ENCODE results near the gene MUC5B. TPM values are rescaled to one million over a fixed set of nuclear protein-coding genes. Genes with fewer than 3 reads are reported as not detected.

The MUC5B gene
- total and polyA plus RNA-seq, 2 of the 13 experiments (the other 11 are each of a cell fraction or from before 2014, with no cell fraction given) = 0.01 TPM; not detected in 1

GRCh38 chr11:1198561-1199240, 24.2 kb upstream of the MUC5B start:
- 55% methylated on average over 7 of the region's 26 CpGs for WGBS (ENCODE audit: low lambda C conversion rate)
- no TSS peak for BruUV-seq (replicated peaks)

More at GRCh38 chr11:1198561-1199240, 24.2 kb upstream of the MUC5B start:
- Histone ChIP-seq H3K9me3 (ENCODE audit: low read length) (no peaks in the 10 kb centered on the region), H3K79me2 (ENCODE audit: insufficient read depth, low read length) (no peaks in the 10 kb centered on the region), H3K36me3 (replicated peaks in 1 of 2; ENCODE audit: control insufficient read depth in 1 of 2, insufficient read depth in 2 of 2, low read length in 2 of 2) (no peaks in the 10 kb centered on the region), H3K27me3 (ENCODE audit: control insufficient read depth in 1 of 2, insufficient read depth in 2 of 2, low read length in 2 of 2) (peaks cover 28 to 71% of the 10 kb centered on the region in 2 experiments), H3K4me2 (ENCODE audit: low read depth, low read length) (no peak overlapping the region), H3K4me1 (ENCODE audit: insufficient read depth, low read length) (no peaks in the 10 kb centered on the region), H3K4me3 (replicated peaks in 1 of 3; ENCODE audit: insufficient read depth in 1 of 3, low read depth in 2 of 3, low read length in 3 of 3) (no peak overlapping the region), H3K27ac (ENCODE audit: extremely low read length, insufficient read depth, low read length) (no peak overlapping the region), H4K20me1 (ENCODE audit: insufficient read depth, low read length) (no peaks in the 10 kb centered on the region), H3K9ac (ENCODE audit: insufficient read depth, low read depth, low read length) (no peak overlapping the region), H2AFZ (ENCODE audit: low read length) (no peak overlapping the region)
- in situ Hi-C loops (cut with HindIII; ENCODE audit: extremely low pct_ligation_motif_present, low pct_unique_long_range_greater_than_20kb) = no loop called here
- no peak for DNase-seq (ENCODE audit: low spot score)
- ChIA-PET POLR2A (no interaction called here), CTCF (ENCODE audit: low intra/inter-chr PET ratio, low total read pairs) (no interaction called here)
- intact Hi-C loops (cut with micrococcal nuclease; ENCODE audit: unreplicated experiment) = no loop called here
- no peak for TF ChIP-seq ZSCAN25 (CRISPR knock-in tag; IDR thresholded peaks at IDR 0.05)
- TF ChIP-seq, protein P1, sequence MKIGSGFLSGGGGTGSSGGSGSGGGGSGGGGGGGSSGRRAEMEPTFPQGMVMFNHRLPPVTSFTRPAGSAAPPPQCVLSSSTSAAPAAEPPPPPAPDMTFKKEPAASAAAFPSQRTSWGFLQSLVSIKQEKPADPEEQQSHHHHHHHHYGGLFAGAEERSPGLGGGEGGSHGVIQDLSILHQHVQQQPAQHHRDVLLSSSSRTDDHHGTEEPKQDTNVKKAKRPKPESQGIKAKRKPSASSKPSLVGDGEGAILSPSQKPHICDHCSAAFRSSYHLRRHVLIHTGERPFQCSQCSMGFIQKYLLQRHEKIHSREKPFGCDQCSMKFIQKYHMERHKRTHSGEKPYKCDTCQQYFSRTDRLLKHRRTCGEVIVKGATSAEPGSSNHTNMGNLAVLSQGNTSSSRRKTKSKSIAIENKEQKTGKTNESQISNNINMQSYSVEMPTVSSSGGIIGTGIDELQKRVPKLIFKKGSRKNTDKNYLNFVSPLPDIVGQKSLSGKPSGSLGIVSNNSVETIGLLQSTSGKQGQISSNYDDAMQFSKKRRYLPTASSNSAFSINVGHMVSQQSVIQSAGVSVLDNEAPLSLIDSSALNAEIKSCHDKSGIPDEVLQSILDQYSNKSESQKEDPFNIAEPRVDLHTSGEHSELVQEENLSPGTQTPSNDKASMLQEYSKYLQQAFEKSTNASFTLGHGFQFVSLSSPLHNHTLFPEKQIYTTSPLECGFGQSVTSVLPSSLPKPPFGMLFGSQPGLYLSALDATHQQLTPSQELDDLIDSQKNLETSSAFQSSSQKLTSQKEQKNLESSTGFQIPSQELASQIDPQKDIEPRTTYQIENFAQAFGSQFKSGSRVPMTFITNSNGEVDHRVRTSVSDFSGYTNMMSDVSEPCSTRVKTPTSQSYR (CRISPR knock-in tag; IDR thresholded peaks at IDR 0.05; ENCODE audit: borderline replicate concordance) = no peak
- TF ChIP-seq LCORL (IDR thresholded peaks at IDR 0.05) = no peak
- no peak for TF ChIP-seq LCORL (CRISPR knock-in tag; IDR thresholded peaks at IDR 0.05)
- no peak for TF ChIP-seq HNF4G (IDR thresholded peaks at IDR 0.05; ENCODE audit: borderline replicate concordance, low read depth, low read length)
- TF ChIP-seq HNF4G (CRISPR knock-in tag; IDR thresholded peaks at IDR 0.05; ENCODE audit: borderline replicate concordance, low read depth) = no peak
- no peak for TF ChIP-seq HOXA9 (CRISPR knock-in tag; IDR thresholded peaks at IDR 0.05; ENCODE audit: borderline replicate concordance)
- TF ChIP-seq, protein P2, sequence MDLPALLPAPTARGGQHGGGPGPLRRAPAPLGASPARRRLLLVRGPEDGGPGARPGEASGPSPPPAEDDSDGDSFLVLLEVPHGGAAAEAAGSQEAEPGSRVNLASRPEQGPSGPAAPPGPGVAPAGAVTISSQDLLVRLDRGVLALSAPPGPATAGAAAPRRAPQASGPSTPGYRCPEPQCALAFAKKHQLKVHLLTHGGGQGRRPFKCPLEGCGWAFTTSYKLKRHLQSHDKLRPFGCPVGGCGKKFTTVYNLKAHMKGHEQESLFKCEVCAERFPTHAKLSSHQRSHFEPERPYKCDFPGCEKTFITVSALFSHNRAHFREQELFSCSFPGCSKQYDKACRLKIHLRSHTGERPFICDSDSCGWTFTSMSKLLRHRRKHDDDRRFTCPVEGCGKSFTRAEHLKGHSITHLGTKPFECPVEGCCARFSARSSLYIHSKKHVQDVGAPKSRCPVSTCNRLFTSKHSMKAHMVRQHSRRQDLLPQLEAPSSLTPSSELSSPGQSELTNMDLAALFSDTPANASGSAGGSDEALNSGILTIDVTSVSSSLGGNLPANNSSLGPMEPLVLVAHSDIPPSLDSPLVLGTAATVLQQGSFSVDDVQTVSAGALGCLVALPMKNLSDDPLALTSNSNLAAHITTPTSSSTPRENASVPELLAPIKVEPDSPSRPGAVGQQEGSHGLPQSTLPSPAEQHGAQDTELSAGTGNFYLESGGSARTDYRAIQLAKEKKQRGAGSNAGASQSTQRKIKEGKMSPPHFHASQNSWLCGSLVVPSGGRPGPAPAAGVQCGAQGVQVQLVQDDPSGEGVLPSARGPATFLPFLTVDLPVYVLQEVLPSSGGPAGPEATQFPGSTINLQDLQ (CRISPR knock-in tag; IDR thresholded peaks at IDR 0.05) = no peak
- TF ChIP-seq SCMH1 (CRISPR knock-in tag; IDR thresholded peaks at IDR 0.05; ENCODE audit: borderline replicate concordance) = no peak
- TF ChIP-seq JUND (CRISPR knock-in tag; IDR thresholded peaks at IDR 0.05) = no peak
- no peak for TF ChIP-seq ZNF720 (CRISPR knock-in tag; IDR thresholded peaks at IDR 0.05)
- TF ChIP-seq ZNF326 (CRISPR knock-in tag; IDR thresholded peaks at IDR 0.05; ENCODE audit: borderline replicate concordance) = no peak
- TF ChIP-seq ZBTB34 (CRISPR knock-in tag; IDR thresholded peaks at IDR 0.05) = no peak
- ATAC-seq = no peak
- no peak for FAIRE-seq

All from HepG2 (cell line).